Measurements from ENCODE around the gene FOXN3.

Gene FOXN3, protein sequence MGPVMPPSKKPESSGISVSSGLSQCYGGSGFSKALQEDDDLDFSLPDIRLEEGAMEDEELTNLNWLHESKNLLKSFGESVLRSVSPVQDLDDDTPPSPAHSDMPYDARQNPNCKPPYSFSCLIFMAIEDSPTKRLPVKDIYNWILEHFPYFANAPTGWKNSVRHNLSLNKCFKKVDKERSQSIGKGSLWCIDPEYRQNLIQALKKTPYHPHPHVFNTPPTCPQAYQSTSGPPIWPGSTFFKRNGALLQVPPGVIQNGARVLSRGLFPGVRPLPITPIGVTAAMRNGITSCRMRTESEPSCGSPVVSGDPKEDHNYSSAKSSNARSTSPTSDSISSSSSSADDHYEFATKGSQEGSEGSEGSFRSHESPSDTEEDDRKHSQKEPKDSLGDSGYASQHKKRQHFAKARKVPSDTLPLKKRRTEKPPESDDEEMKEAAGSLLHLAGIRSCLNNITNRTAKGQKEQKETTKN

GRCh38 chr14:89417091-89417464 lies at the start of gene FOXN3:
Gene FOXN3 (minus strand): TSS chr14:89417233. CDS start chr14:89412476, 4,757 bp downstream.
- DNase-seq, result peak; percentile 90

GRCh38 chr14:89466484-89466883 lies 49.5 kb upstream of the FOXN3 start:
- DNase-seq, result peak; percentile 53

GRCh38 chr14:89465876-89466275 lies 48.8 kb upstream of the FOXN3 start:
- DNase-seq, result no peak

DNA sequence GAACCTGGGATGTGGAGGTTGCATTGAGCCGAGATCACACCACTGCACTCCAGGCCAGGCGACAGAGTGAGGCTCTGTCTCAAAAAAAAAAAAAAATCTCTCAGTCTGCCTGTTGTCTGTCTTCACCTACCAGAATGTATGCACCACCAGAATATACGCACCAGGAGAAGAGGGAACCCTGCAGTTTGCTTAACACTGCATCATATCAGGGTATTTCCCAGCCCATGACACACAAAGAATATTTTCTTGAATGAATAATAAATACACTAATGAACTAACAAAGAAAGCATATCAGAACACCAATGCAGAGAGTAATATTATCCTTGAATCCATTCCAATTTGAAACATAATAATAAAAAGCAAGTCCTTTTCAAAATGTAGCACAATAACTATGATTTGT lies 44.2 kb upstream of the FOXN3 start:
- no peak for DNase-seq

DNA sequence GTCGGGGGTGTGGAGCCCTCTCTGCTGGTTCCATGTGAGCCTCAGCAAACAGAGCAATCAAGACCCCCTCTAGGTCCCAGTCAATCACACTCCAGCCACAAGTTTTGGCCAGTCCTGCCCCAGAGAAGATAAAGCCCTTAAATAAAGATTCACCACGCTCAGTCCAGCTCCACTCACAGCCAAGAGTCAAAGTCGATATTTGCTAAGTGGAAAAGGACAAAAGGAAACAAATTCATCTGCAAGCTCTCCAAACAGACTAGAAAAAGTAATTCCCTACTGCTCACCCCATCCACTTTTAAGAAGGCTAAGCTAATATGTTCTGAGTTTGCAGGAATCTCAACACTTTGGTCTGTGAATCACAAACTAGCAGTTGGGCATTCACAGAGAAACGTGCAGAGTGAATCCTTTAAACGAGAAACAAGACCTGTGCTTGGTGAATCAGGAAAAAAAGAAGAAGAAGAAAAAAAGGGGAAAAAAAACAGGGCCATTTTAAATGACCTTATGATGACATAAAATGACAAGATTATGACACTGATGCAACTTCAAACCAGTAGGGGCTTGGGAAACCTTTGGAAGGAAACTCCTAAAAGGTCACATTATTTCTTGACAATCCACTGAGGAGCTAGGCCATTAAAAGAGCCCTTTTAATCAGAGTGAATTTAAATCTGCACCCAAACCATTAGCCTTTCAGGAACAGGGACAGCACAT lies 41.8 kb upstream of the FOXN3 start:
- no peak for DNase-seq

- no peak for DNase-seq
Measured at GRCh38 chr14:89457007-89457406, 40.0 kb upstream of the FOXN3 start.

- DNase-seq, result no peak
Measured at GRCh38 chr14:89455412-89455811, 38.4 kb upstream of the FOXN3 start.

GRCh38 chr14:89454996-89455395 lies 38.0 kb upstream of the FOXN3 start:
- DNase-seq, result no peak

- DNase-seq, result no peak
Measured at GRCh38 chr14:89452281-89452680, 35.2 kb upstream of the FOXN3 start.

- DNase-seq, result no peak
Measured at GRCh38 chr14:89451229-89451628, 34.2 kb upstream of the FOXN3 start.

GRCh38 chr14:89447182-89447944 lies 30.3 kb upstream of the FOXN3 start:
- DNase-seq, result no peak

GRCh38 chr14:89445273-89445973 lies 28.4 kb upstream of the FOXN3 start:
- peak; percentile 65 for DNase-seq

DNA sequence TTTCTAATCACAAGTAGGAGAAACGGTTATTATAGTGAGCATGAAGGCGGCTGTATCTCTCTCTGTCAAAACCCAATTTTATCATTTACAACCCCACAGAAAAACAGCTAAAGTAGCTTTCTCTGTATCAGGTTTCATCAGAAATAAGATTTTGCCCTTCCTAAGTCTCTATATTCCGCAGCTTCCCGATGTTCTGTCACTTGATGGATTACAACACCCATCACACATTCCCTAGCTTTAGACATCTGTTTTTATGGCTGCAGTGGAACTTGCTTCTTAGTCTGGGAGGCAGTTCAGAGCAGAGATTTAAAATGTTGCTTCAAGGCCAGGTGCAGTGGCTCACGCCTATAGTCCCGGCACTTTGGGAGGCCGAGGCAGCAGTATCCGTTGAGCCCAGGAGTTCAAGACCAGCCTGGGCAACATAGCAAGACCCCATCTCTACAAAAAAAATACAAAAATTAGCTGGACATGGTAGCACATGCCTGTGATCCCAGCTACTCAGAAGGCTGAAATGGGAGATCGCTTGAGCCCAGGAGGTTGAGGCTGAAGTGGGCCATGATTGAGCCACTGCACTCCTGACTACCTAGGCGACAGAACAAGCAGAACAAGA lies 27.6 kb upstream of the FOXN3 start:
- no peak for DNase-seq

- peak; percentile 29 for DNase-seq
Measured at GRCh38 chr14:89444044-89444443, 27.0 kb upstream of the FOXN3 start.

DNA sequence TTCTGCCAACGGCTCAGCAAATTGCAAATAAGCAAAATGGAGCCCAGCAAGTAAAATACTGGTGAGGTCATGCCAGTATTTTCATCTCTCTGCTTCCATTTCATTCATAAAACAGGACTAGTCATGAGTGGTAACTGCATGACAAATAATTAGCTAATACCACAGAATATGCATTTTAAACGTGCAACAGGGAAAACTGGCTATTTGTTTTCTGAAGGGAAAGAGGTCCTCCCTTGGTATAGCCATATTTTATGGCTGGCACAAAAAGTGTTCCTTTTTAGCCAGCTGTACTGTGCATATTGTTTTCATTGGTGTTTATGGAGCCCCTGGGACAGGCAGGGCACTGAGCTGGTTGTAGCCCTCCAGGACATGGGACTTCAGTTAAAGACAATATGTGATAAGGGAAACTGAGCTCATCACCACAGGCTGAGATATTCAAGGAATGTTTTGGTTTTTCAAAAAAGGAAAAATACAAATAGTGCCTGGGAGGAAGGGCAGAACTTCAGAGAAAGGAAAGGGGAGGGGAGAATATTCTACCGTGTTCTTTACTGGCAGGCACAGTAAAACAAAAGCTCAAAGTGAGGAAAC lies 26.1 kb upstream of the FOXN3 start:
- no peak for DNase-seq

GRCh38 chr14:89442280-89442679 lies 25.2 kb upstream of the FOXN3 start:
- DNase-seq, result no peak

DNA sequence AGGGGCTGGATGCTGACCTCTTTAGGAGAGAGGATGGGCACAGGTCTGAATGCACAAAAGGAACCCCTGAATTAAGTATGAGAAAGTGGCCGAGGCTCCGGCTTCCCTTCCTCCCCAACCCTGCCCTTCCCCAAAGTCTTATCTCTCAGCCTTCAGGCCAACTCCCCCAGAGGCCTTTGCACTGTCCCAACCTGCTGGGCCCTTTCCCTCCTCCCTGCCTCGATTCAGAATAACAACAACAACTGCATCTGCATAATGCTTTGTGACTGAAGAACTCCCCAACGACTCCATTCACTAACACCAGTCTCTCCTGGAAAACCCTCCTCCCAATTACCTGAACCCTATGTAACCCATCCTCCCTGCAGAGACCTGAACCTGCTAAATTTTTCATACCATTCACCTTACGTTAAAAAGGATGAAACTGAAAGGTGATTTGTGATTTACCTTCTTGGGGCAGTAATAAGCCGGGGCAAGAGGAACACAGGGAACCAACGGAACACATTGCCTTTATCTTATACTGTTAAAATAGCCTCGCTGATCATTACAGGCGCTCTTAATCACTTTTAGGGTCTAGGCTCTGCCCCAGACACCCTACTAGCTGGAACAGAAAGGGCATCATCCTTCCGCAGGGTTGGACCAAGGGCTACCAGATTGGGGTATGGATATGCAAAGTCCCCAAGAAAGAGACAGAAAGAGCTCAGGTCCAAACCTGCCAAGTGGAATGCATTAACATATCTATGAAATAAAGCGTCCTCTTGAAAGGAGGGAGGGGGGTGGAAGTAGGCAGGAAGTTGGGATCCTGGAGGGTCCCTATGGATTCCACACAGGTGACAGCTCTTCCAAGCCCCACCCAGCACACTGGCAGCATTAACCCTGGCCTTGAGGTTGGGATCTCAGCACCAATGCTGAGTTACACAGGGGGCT lies 24.2 kb upstream of the FOXN3 start:
- DNase-seq, result no peak

- DNase-seq, result no peak
Measured at GRCh38 chr14:89435892-89436656, 19.0 kb upstream of the FOXN3 start.

DNA sequence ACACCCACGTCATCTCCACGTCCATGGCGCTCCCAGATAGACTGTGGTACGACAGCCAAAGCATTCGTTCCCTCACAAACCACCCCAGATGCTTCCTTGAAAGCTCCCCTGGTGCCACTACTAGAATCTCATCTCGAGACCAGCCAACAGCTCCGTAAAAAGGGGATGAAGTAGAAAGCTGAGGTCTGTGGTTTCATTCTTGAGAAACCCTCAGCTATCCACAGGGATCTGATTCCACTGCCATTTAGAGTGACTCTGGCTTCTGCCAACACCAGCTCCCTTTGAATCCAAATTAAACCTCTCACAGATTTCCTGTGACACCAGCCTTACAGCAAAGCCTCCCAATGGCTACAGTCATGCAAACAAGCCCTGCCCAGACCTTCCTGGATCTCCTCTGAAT lies 18.5 kb upstream of the FOXN3 start:
- DNase-seq, result no peak

GRCh38 chr14:89432226-89432625 lies 15.2 kb upstream of the FOXN3 start:
- DNase-seq, result no peak
